GM19395 (cell line): ENCODE results near the gene AMFR.

Source experiments
- ATAC-seq: cut with Tn5 transposase; IDR thresholded peaks from one replicate; pipeline ENCODE4 v1.9.1; 2021; ENCODE audit warnings: mild to moderate bottlenecking, moderate library complexity; ENCODE audit not compliant: unreplicated experiment

AMFR gene

GRCh38 chr16:56425439-56425832, at the start of gene AMFR:
AMFR (minus strand) TSS chr16:56425545; CDS start chr16:56425327, 218 bp downstream.
- ATAC-seq = peak; percentile 61

GRCh38 chr16:56470666-56471065, 45.3 kb upstream of the AMFR start:
- no peak for ATAC-seq

- ATAC-seq = no peak
These were observed 44.9 kb upstream of the AMFR start for GRCh38 chr16:56470232-56470631.

- no peak for ATAC-seq
These were observed 44.4 kb upstream of the AMFR start for GRCh38 chr16:56469748-56470147.

GRCh38 chr16:56468800-56469199, 43.5 kb upstream of the AMFR start:
- ATAC-seq = no peak

GRCh38 chr16:56466344-56466743, 41.0 kb upstream of the AMFR start:
- ATAC-seq = no peak

GRCh38 chr16:56463153-56463552, 37.8 kb upstream of the AMFR start:
- no peak for ATAC-seq

- no peak for ATAC-seq
These were observed 36.9 kb upstream of the AMFR start for GRCh38 chr16:56462064-56462796.

GRCh38 chr16:56460101-56460500, 34.8 kb upstream of the AMFR start:
- ATAC-seq = no peak

GRCh38 chr16:56457927-56458470, 32.7 kb upstream of the AMFR start:
- ATAC-seq = no peak

GRCh38 chr16:56451753-56452689, 26.7 kb upstream of the AMFR start:
- peak; percentile 49 for ATAC-seq

- ATAC-seq = peak; percentile 99
These were observed 25.8 kb upstream of the AMFR start, which contains the start of the genes NUDT21 and OGFOD1 for GRCh38 chr16:56450986-56451752. NUDT21 (minus strand) TSS chr16:56451332; CDS start chr16:56451202, 130 bp downstream. OGFOD1 (plus strand) TSS chr16:56451554; CDS start chr16:56451613, 59 bp downstream.

- ATAC-seq = no peak
These were observed 25.1 kb upstream of the AMFR start for GRCh38 chr16:56450275-56450985.

GRCh38 chr16:56448005-56448404, 22.7 kb upstream of the AMFR start:
- ATAC-seq = no peak

GRCh38 chr16:56447286-56447685, 21.9 kb upstream of the AMFR start:
- no peak for ATAC-seq

- ATAC-seq = no peak
These were observed 12.7 kb upstream of the AMFR start for GRCh38 chr16:56438038-56438437.

- ATAC-seq = no peak
These were observed 10.9 kb upstream of the AMFR start for GRCh38 chr16:56436258-56436657.

GRCh38 chr16:56428091-56428490, 2.7 kb upstream of the AMFR start:
- no peak for ATAC-seq

GRCh38 chr16:56426585-56426984, 1.2 kb upstream of the AMFR start:
- no peak for ATAC-seq
